T follicular helper cell (primary cell): ENCODE measurements around the gene PSORS1C1.
"Not testable (repeated sequence)": the region's sequence is repeated elsewhere in the genome, so short reads cannot be mapped to it uniquely, and the experiment has no call there.

Source experiments
- DNase-seq: peaks from one replicate; pipeline ENCODE4 v3.0.0-alpha.2; 2020; ENCODE audit warnings: low read depth

Gene PSORS1C1

DNA sequence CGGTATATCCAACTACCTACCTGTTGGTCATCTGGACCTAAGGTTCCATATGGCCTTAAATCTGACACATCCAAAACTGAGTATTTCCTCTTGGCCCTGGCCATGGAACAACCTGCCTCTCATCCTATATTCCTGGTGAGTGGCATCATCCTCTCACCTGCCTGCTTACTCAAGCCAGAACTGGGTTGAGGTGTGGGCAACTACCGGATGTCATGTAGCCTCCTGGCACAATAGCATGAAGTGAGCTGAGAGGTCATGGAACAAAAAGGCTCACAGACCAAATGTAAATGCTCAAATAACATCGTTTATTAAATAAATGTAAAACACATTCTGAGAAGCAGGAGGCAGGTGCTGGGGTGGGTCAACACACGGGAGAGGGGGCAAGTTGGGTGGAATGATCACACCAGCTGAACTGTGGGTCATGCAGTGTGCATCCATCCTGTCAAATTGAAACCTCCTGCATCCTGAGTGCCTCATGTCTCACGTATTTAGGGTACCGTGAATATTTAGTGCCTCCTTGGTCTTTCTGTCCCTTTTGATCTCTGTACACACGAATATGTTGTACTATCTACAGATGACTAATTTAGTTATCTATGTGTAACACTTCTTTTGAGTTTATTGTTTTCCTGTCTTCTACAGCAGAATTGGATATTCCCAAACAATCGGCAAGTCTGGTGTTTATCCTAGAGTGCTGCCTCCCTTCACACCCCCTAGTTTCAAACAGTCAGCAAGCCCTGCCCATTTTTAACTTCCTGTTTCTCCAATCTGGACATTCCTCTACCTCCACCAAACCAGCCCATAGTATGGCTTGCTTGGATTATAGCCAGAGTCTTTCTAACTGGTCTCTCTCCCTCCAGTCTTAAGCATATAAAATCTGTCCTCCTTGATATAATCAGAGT, 63.8 kb downstream of the PSORS1C1 start:
- DNase-seq = no peak

DNA sequence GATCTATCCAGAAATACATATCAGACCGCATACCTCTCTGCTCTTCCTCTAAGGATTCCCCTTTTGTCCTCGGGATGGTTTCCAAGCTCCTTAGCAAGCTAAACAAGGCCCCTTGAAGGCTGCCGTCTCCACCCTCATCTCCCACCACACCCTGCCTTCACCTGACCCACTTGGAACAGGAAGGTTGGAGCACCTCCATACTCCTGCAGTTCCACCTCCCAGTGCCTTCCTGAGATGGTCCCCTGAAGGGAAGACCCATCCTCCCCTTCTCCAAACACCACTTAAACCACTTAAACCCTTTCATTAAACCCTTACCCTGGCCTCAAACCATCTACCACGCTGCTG, 64.4 kb downstream of the PSORS1C1 start:
- DNase-seq = no peak

DNA sequence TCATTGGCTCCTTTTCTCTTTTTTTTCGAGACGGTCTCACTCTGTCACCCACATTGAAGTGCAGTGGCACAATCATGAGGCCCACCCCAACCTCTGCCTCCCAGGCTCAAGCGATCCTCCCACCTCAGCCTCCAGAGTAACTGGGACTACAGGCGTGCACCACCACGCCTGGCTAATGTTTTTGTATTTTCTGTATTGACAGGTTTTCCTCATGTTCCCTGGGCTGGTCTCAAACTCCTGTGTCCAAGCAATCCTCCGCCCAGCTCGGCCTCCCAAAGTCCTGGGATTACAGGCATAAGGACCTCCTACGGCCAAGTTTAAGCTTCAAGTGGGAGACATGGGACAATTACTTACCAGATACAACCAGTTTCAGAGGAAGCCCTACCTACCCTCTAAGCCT, 65.3 kb downstream of the PSORS1C1 start:
- DNase-seq = no peak

DNA sequence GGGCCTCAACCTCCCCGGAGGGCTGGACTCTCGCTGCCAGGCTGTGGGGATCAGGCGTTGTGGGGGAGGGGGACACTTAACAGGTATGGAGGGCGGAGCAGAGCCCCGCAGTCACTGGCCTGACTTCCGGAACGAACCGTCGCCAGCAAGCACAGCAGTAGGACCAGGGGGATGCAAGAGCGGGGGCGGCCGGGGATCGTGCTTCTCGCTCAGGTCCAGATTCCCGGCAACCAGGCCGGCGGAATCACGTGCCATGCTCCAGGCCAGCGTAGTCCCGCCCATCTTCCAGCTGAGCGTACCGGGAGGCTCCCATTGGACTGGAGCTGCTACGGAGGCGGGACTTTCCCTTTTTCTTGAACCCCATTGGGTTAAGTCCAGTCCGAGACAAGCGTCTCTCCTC, 65.9 kb downstream of the PSORS1C1 start:
- no peak for DNase-seq

DNA sequence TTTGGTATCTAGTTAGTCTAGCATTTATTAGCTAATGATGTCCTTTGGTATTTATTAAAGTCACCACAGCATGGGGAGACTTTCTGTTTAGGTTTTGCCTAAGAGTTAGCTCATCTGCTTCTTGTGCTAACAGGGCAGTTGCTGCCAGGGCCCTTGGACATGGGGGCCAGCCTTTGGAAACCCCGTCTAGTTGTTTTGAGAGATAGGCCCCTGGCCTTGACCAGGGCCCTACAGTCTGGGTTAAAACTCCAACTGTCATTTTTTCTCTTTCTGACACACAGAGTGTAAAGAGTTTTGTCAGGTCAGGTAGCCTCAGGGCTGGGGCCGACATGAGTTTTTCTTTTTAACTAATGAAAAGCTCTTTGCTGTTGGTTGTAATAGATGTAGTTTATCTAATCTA, 68.7 kb downstream of the PSORS1C1 start:
- not testable (repeated sequence) for DNase-seq

DNA sequence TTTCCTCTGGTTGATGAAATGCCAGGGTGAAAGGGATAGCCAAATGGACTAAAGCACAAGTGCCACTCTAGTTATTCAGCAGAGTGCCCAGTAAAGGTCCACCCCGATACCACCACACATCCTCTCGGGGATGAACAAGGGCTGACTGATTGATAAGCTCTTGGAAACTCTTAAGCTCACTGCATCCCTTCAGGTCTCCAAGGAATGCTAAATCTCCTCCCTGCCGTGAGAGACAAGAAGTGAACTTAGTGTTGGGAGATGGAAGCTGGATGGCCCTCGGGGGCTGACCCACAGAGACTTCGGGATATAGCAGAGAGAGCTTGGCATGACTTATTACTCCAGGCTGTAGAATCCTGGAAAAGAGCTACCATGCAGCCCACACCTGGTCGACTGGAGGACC, 69.3 kb downstream of the PSORS1C1 start:
- DNase-seq = not testable (repeated sequence)

DNA sequence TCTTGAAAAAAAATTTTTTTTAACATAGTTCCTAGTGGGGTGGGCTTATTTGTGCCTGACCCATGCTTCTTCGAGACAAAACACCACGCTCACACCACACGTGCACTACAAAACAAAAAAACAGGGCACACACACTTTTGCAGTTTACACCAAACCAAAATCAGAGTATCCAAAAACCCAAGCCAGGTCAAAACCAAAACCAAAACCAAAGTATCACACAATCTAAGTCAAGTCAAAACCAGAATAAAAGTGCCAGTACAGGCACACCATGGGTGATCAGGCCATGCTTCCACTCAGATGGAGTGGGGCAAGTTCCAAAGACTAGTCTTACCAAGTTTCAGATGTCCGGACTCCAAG, 71.1 kb downstream of the PSORS1C1 start:
- DNase-seq = not testable (repeated sequence)

DNA sequence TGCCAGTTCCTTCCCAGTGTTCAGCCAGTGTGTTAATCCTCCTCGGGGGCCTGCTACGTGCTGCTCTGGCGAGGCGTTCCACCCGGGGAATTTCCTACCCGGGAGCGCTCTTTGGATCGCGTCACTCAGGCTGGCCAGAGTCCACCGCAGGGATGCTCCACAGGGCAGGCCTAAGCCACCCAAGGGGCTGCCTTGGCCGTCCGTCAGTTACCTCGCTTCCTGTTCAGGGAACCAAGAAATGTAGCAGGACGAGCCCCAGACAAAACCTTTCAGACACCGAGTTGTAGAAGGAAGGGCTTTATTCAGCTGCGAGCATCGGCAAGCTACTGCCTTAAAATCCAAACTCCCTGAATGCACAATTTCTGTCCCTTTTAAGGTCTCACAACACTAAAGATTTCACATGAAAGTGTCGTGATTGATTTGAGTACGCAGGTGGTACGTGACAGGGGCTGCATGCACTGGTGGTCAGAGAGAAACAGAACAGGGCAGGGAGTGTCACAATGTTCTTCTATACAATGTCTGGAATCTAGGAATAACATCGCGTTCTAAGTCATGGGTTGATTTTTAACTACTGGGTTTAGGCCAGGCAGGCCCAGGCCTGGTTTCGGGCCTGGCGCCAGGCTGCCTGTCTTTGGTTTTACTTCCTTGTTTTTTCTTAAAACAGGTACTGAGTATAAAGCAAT, 71.6 kb downstream of the PSORS1C1 start:
- DNase-seq = no peak

DNA sequence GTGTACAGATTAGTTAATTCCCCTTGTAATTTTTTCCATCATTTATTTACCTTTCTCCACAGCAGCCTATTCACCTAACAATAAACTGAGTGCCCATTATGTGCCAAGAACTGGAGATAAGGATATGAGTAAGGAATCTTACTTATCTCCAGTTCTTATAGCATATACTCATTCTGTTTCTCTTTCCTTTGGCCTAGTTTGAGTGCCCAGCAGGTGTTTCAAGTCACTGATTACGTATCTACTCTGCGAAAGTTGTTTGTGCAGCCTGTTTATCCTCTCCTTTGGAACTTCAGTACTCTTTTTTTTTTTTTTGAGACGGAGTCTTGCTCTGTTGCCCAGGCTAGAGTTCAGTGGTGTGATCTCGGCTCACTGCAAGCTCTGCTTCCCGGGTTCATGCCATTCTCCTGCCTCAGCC, 73.2 kb downstream of the PSORS1C1 start:
- DNase-seq = no peak

DNA sequence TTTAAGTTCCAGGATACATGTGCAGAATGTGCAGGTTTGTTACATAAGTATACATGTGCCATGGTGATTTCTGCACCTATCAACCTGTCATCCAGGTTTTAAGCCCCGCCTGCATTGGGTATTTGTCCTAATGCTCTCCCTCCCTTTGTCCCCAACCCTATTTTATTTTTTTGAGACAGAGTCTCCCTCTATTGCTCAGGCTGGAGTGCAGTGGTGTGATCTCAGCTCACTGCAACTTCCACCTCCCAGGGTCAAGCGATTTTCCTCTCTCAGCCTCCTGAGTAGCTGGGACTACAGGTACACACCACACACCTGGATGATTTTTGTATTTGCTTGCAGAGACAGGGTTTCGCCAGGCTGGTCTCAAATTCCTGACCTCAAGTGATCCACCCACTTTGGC, 74.6 kb downstream of the PSORS1C1 start:
- not testable (repeated sequence) for DNase-seq
